Stomach (tissue), 4 donors: ENCODE data around the gene MPIG6B.

Experiments used
- EP300 ChIP-seq: sonication (generic); formaldehyde crosslinking; IDR thresholded peaks from one replicate; pipeline ENCODE4 v1.6.1; 2017; ENCODE audit warnings: antibody characterized with exemption
- POLR2A ChIP-seq, 4 donors: fragments of 450-650 bp; IDR thresholded peaks; one replicate each; pipeline ENCODE4 v1.6.1; 2016; ENCODE audit warnings: antibody characterized with exemption in 4 of 4, control low read depth in 2 of 4, mild to moderate bottlenecking in 1 of 4, moderate library complexity in 1 of 4
- POLR2AphosphoS5 ChIP-seq, 3 donors: sonication (generic); formaldehyde crosslinking; IDR thresholded peaks; one replicate each; pipeline ENCODE4 v1.6.1; 2016; ENCODE audit warnings: antibody characterized with exemption in 3 of 3
- TF ChIP-seq, protein P1 (sequence below), 7 experiments: fragments of 450-650 bp in 4 of 7; fragments of 200-600 bp in 3 of 7; sonication (generic) in 3 of 7; IDR thresholded peaks; one replicate each; pipeline ENCODE4 v1.5.1; 2016 to 2019; ENCODE audit warnings: antibody characterized with exemption in 7 of 7, control low read depth in 2 of 7, mild to moderate bottlenecking in 1 of 7

DNA sequence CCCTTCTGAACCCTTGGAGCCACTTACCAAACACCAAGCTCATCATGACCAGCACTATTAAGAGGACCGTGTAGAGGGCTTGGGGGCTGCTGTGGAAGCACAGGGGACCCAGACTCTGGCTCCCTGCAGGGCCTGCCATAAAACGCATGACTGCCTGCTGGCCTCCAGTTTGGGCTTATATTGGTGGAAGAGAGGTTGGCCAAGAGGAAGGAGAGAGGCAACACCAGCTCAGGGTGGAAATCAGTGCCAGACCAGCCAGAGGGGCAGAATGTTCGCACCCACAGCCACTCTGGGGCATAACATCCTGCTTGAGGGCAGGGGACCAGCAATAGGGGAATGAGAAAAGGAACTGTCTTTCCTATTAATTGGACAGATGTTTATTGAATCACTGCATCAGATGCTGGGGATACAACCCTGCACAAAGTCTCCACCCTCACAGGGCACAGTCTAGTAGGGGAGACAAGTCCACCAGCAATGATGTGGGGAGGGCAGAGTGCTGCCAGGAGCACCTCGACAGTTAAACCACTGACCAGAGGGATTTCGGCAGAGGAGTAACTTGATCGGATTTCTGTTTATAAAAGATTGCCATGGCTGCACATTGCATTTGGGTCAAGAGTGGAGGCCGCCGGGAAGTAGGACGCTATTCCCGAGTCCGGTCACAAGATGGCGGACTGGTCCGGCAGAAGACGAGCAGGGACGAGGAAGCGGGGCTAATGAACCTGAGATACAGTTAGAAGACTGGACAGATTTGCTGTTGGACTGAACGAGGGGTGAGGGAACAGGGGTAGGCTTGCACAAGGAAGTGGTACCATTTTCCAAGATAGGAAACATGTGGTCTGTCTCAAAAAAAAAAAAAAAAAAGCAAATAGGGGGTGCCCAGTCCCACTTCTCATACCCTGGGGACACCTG lies 42.7 kb upstream of the MPIG6B start, which contains the start of gene LY6G5C:
- TF ChIP-seq, protein P1, sequence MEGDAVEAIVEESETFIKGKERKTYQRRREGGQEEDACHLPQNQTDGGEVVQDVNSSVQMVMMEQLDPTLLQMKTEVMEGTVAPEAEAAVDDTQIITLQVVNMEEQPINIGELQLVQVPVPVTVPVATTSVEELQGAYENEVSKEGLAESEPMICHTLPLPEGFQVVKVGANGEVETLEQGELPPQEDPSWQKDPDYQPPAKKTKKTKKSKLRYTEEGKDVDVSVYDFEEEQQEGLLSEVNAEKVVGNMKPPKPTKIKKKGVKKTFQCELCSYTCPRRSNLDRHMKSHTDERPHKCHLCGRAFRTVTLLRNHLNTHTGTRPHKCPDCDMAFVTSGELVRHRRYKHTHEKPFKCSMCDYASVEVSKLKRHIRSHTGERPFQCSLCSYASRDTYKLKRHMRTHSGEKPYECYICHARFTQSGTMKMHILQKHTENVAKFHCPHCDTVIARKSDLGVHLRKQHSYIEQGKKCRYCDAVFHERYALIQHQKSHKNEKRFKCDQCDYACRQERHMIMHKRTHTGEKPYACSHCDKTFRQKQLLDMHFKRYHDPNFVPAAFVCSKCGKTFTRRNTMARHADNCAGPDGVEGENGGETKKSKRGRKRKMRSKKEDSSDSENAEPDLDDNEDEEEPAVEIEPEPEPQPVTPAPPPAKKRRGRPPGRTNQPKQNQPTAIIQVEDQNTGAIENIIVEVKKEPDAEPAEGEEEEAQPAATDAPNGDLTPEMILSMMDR (IDR thresholded peaks at IDR 0.05) = peak in 5 of 7 experiments; percentile 41 to 84 (median 61)
- TF ChIP-seq POLR2A (IDR thresholded peaks at IDR 0.05) = no peak
- no peak for TF ChIP-seq EP300
- TF ChIP-seq POLR2AphosphoS5 (IDR thresholded peaks at IDR 0.05) = peak in 2 of 3 donors; percentile 44 to 87
